A673 (cell line): Measurements from ENCODE around the gene DDX20. TPM values are rescaled to one million over a fixed set of nuclear protein-coding genes. Genes with fewer than 3 reads are reported as not detected.

ENCODE experiments used
- BruUV-seq: library from RNA; stranded (reverse); fragments of 400-500 nt; replicated peaks from 2 replicates; lab custom pipeline; 2021; lab: Mats Ljungman, UMichigan
- CTCF ChIA-PET: fragments of 300-600 bp; sonication (Branson Sonifier 250); formaldehyde crosslinking; loops from one replicate; lab custom pipeline; 2022; ENCODE audit warnings: antibody characterized with exemption; lab: Charles Lee
- POLR2A ChIA-PET: fragments of 300-600 bp; sonication (Branson Sonifier 250); formaldehyde crosslinking; loops from one replicate; lab custom pipeline; 2022; ENCODE audit warnings: antibody characterized with exemption; ENCODE audit not compliant: low non-redundant PET; lab: Charles Lee
- DNase-seq: peaks from one replicate; pipeline ENCODE4 v3.0.0-alpha.2; 2015; ENCODE audit warnings: low spot score
- H3K27ac ChIP-seq: fragments of 200-600 bp; sonication (generic); 2 replicates; pipeline ENCODE4 v1.5.1; 2016; ENCODE audit warnings: mixed run types, low read depth, mild to moderate bottlenecking, mixed read lengths, antibody characterized with exemption, low read length; ENCODE audit not compliant: poor library complexity, severe bottlenecking
- H3K27me3 ChIP-seq: fragments of 200-600 bp; sonication (generic); replicated peaks from 2 replicates; pipeline ENCODE4 v1.6.1; 2017; ENCODE audit warnings: mixed run types, low read depth, mild to moderate bottlenecking, mixed read lengths, antibody characterized with exemption, low read length; ENCODE audit not compliant: insufficient read depth, poor library complexity
- H3K36me3 ChIP-seq: fragments of 200-600 bp; sonication (generic); 2 replicates; pipeline ENCODE4 v1.6.1; 2016; ENCODE audit warnings: mixed run types, mild to moderate bottlenecking, mixed read lengths, antibody characterized with exemption, low read length; ENCODE audit not compliant: insufficient read depth, poor library complexity, severe bottlenecking
- H3K4me1 ChIP-seq: fragments of 200-600 bp; sonication (generic); 2 replicates; pipeline ENCODE4 v1.6.1; 2017; ENCODE audit warnings: mixed run types, mild to moderate bottlenecking, mixed read lengths, antibody characterized with exemption, low read length; ENCODE audit not compliant: insufficient read depth, poor library complexity, severe bottlenecking
- H3K4me3 ChIP-seq: fragments of 200-600 bp; sonication (generic); 2 replicates; pipeline ENCODE4 v1.5.1; 2016; ENCODE audit warnings: low read depth, mixed run types, mild to moderate bottlenecking, mixed read lengths, low read length; ENCODE audit not compliant: poor library complexity, severe bottlenecking
- H3K9me3 ChIP-seq: fragments of 200-600 bp; sonication (generic); 2 replicates; pipeline ENCODE4 v1.6.1; 2016; ENCODE audit warnings: mixed run types, low read depth, mild to moderate bottlenecking, mixed read lengths, antibody characterized with exemption, low read length; ENCODE audit not compliant: poor library complexity, severe bottlenecking
- EZH2 ChIP-seq: fragments of 200-600 bp; sonication (generic); IDR thresholded peaks from 2 replicates; pipeline ENCODE4 v1.6.1; 2017; ENCODE audit warnings: borderline replicate concordance, low read depth, mild to moderate bottlenecking, mixed read lengths, antibody characterized with exemption, low read length; ENCODE audit not compliant: poor library complexity, severe bottlenecking
- intact Hi-C: fragments of 100-400 bp; cut with micrococcal nuclease; formaldehyde crosslinking; loops from one replicate; pipeline ENCODE4 v1.10.0; 2022; ENCODE audit not compliant: unreplicated experiment
- total RNA-seq: library from RNA; stranded (reverse); gene quantifications from 2 replicates; pipeline ENCODE4 v1.2.3, GENCODE V29; 2021
- TF ChIP-seq, protein P1 (sequence below): fragments of 300-800, 200-600 bp; sonication (generic); conservative IDR thresholded peaks from 2 replicates; pipeline ENCODE4 v1.5.1; 2017; ENCODE audit warnings: low read depth, mild to moderate bottlenecking, antibody characterized with exemption, low read length, moderate library complexity, mixed read lengths

Gene DDX20
- total RNA-seq, 1 experiment from 2014 or later = 26.1 TPM

- DNase-seq = no peak
- TF ChIP-seq, protein P1, sequence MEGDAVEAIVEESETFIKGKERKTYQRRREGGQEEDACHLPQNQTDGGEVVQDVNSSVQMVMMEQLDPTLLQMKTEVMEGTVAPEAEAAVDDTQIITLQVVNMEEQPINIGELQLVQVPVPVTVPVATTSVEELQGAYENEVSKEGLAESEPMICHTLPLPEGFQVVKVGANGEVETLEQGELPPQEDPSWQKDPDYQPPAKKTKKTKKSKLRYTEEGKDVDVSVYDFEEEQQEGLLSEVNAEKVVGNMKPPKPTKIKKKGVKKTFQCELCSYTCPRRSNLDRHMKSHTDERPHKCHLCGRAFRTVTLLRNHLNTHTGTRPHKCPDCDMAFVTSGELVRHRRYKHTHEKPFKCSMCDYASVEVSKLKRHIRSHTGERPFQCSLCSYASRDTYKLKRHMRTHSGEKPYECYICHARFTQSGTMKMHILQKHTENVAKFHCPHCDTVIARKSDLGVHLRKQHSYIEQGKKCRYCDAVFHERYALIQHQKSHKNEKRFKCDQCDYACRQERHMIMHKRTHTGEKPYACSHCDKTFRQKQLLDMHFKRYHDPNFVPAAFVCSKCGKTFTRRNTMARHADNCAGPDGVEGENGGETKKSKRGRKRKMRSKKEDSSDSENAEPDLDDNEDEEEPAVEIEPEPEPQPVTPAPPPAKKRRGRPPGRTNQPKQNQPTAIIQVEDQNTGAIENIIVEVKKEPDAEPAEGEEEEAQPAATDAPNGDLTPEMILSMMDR = no peak
- TF ChIP-seq EZH2 = no peak
- H3K4me3 ChIP-seq = no peak overlapping the region
- no peak overlapping the region for H3K27ac ChIP-seq
- no TSS peak for BruUV-seq
- intact Hi-C loops = no loop called here
- H3K9me3 ChIP-seq = no peaks in the 10 kb centered on the region
- ChIA-PET POLR2A (no interaction called here), CTCF (no interaction called here)
- H3K4me1 ChIP-seq = no peaks in the 10 kb centered on the region
- no peaks in the 10 kb centered on the region for H3K27me3 ChIP-seq
- no peaks in the 10 kb centered on the region for H3K36me3 ChIP-seq
These were observed 36.6 kb upstream of the DDX20 start for GRCh38 chr1:111719135-111719534.

GRCh38 chr1:111719674-111720132 is 36.0 kb upstream of the DDX20 start:
- ChIA-PET CTCF (no interaction called here), POLR2A (no interaction called here)
- Histone ChIP-seq H3K27ac (no peak overlapping the region), H3K36me3 (no peaks in the 10 kb centered on the region), H3K27me3 (no peaks in the 10 kb centered on the region), H3K9me3 (no peaks in the 10 kb centered on the region), H3K4me1 (no peaks in the 10 kb centered on the region), H3K4me3 (no peak overlapping the region)
- intact Hi-C loops = loop anchor here (1.0 kb wide), 1 partner anchor 14 kb away; no protein-coding TSS in a partner anchor
- TF ChIP-seq EZH2 = no peak
- TF ChIP-seq, protein P1 = no peak
- no peak for DNase-seq
- no TSS peak for BruUV-seq

DNA sequence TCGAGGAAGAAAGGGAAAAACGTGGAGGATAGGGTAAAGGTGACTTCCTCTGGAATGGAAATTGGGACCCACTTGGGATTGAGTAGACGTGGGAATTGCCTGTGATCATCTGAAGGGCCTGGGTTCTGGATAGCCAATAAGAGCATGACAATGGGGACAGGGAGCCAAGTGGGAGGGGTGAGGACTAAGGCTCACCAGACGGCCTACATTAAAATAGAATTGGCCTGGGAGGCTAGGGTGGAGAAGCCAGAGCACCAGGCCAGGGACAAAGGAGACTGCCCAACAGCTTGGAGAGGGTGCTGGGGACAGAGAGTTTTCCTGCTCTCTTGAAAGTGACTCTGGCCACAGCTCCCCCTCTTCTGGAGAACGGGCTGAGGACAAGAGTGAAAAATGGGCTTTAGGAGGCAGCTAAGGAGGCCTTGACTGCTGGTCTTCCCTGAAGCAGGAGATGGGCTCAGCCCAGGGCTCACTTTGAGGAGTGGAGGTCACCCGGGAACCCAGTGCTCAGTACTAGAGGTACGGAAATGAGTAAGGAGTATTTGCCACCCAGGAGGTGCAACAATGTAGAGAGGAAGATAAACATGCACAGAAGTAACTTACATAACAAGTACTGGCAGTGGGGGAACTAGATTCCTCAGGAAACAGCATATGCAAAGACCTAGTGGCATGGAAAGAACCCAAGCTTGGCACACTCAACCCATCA is 35.3 kb upstream of the DDX20 start:
- no peaks in the 10 kb centered on the region for H3K9me3 ChIP-seq
- no peak for TF ChIP-seq EZH2
- TF ChIP-seq, protein P1 = no peak
- ChIA-PET CTCF (no interaction called here), POLR2A (no interaction called here)
- H3K27me3 ChIP-seq = no peaks in the 10 kb centered on the region
- H3K4me1 ChIP-seq = peaks cover 7% of the 10 kb centered on the region
- intact Hi-C loops = loop anchor here (1.0 kb wide), 1 partner anchor 13 kb away; no protein-coding TSS in a partner anchor
- DNase-seq = no peak
- H3K4me3 ChIP-seq = no peak overlapping the region
- no peaks in the 10 kb centered on the region for H3K36me3 ChIP-seq
- BruUV-seq = no TSS peak
- no peak overlapping the region for H3K27ac ChIP-seq
